Measurements from ENCODE around the gene ENTPD6. TPM values are rescaled to one million over a fixed set of nuclear protein-coding genes. Genes with fewer than 3 reads are reported as not detected.

Gene ENTPD6
- total RNA-seq, 1 experiment from 2014 or later: 86.6 TPM

- Histone ChIP-seq H3K36me3 (ENCODE audit: control insufficient read depth, insufficient read depth, low read length) (no peaks in the 10 kb centered on the region), H3K4me1 (no peaks in the 10 kb centered on the region), H3K27me3 (replicated peaks; ENCODE audit: control insufficient read depth, insufficient read depth, low read length) (no peaks in the 10 kb centered on the region), H3K9me3 (no peaks in the 10 kb centered on the region), H3K4me3 (ENCODE audit: low read depth, low read length) (no peak overlapping the region)
- no peaks in the 10 kb centered on the region for H3K9me3 Mint-ChIP-seq (ENCODE audit: unreplicated experiment)
- POLR2A ChIA-PET: no interaction called here
- H3K4me3 Mint-ChIP-seq (ENCODE audit: unreplicated experiment): no peak overlapping the region
- H3K27ac Mint-ChIP-seq (ENCODE audit: unreplicated experiment): no peak overlapping the region
- peaks cover 15% of the 10 kb centered on the region for H3K36me3 Mint-ChIP-seq (ENCODE audit: insufficient read depth, unreplicated experiment)
- peaks cover 5% of the 10 kb centered on the region for H3K4me1 Mint-ChIP-seq (ENCODE audit: low read depth, unreplicated experiment)
- CTCF ChIA-PET: no interaction called here
- H3K27me3 Mint-ChIP-seq (ENCODE audit: insufficient read depth, unreplicated experiment): no peaks in the 10 kb centered on the region
- no peak for DNase-seq
- no TSS peak for BruUV-seq (replicated peaks)
- intact Hi-C loops (cut with micrococcal nuclease; ENCODE audit: unreplicated experiment): no loop called here
- TF ChIP-seq, protein P1, sequence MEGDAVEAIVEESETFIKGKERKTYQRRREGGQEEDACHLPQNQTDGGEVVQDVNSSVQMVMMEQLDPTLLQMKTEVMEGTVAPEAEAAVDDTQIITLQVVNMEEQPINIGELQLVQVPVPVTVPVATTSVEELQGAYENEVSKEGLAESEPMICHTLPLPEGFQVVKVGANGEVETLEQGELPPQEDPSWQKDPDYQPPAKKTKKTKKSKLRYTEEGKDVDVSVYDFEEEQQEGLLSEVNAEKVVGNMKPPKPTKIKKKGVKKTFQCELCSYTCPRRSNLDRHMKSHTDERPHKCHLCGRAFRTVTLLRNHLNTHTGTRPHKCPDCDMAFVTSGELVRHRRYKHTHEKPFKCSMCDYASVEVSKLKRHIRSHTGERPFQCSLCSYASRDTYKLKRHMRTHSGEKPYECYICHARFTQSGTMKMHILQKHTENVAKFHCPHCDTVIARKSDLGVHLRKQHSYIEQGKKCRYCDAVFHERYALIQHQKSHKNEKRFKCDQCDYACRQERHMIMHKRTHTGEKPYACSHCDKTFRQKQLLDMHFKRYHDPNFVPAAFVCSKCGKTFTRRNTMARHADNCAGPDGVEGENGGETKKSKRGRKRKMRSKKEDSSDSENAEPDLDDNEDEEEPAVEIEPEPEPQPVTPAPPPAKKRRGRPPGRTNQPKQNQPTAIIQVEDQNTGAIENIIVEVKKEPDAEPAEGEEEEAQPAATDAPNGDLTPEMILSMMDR (IDR thresholded peaks at IDR 0.05; ENCODE audit: insufficient read depth in 1 of 2, low read depth in 1 of 2, low read length in 1 of 2, severe bottlenecking in 1 of 2, unreplicated experiment in 1 of 2): no peak
These were observed 11.0 kb downstream of the ENTPD6 start for GRCh38 chr20:25206548-25206947.

DNA sequence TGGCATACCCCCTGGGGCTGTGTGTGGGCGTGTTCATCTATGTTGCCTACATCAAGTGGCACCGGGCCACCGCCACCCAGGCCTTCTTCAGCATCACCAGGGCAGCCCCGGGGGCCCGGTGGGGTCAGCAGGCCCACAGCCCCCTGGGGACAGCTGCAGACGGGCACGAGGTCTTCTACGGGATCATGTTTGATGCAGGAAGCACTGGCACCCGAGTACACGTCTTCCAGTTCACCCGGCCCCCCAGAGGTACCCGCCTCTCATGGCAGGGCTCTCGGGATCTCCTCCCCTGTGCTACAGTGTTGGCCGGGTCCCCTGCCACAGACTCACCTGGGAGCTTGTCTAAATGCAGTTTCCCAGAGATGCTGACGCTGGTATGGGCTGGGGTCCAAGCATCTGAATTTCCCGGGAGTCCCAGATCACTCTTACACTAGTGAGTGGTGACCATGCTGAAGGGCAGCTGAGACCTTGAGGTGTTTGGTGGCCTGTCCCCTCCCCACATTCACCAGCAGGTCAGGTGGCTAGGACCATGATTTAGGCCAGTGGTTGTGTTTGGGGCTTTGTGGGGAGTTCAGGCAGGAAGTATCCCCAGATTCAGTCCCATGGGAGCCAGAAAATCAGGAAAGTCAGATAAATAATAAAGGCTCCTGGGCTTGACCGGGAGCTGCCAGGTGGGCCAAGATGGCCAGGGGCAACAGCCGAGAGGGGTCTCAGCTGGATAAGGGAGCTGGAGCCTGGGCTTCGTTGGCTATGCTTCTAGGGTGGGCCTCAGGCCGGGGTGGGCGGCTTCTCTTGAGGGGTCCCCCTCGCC is 11.8 kb downstream of the ENTPD6 start:
- BruUV-seq (replicated peaks): no TSS peak
- CTCF ChIA-PET: no interaction called here
- H3K27ac Mint-ChIP-seq (ENCODE audit: unreplicated experiment): no peak overlapping the region

DNA sequence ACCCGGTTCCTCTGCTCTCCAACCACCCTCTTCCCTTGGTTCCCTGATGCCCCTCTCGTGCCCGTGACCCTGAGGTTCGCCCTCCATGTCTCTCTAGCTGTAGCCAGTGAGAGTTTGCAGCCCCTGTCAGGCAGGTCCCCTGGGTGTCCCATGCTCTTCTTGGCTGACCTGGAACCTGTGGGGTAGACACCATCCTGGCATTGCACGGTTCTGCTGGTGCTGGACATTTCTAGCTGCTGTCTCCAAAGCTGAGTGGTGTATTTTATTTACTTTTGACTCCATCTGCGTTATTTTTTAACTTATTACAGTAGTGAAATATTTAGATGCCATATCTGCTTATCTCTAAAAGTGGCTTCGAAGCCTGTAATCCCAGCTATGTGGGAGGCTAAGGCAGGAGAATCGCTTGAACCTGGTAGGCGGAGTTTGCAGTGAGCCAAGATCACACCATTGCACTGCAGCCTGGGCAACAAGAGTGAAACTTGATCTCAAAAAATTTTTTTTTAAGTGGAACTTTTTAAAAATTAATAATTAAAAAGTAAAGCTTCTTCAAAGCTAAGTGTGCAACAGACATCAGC is 12.5 kb downstream of the ENTPD6 start:
- ChIA-PET CTCF (no interaction called here), POLR2A (no interaction called here)
- no peak overlapping the region for H3K27ac Mint-ChIP-seq (ENCODE audit: unreplicated experiment)
- Histone ChIP-seq H3K9me3 (no peaks in the 10 kb centered on the region), H3K4me3 (ENCODE audit: low read depth, low read length) (no peak overlapping the region), H3K27me3 (replicated peaks; ENCODE audit: control insufficient read depth, insufficient read depth, low read length) (no peaks in the 10 kb centered on the region), H3K36me3 (ENCODE audit: control insufficient read depth, insufficient read depth, low read length) (no peaks in the 10 kb centered on the region; the same call in 1 of the 2 replicates), H3K4me1 (no peaks in the 10 kb centered on the region)
- peaks cover 22% of the 10 kb centered on the region for H3K36me3 Mint-ChIP-seq (ENCODE audit: insufficient read depth, unreplicated experiment)
- DNase-seq: no peak
- intact Hi-C loops (cut with micrococcal nuclease; ENCODE audit: unreplicated experiment): no loop called here
- no peak overlapping the region for H3K4me3 Mint-ChIP-seq (ENCODE audit: unreplicated experiment)
- BruUV-seq (replicated peaks): no TSS peak
- no peaks in the 10 kb centered on the region for H3K27me3 Mint-ChIP-seq (ENCODE audit: insufficient read depth, unreplicated experiment)
- peaks cover 5% of the 10 kb centered on the region for H3K4me1 Mint-ChIP-seq (ENCODE audit: low read depth, unreplicated experiment)
- H3K9me3 Mint-ChIP-seq (ENCODE audit: unreplicated experiment): no peaks in the 10 kb centered on the region
- TF ChIP-seq, protein P1 (IDR thresholded peaks at IDR 0.05; ENCODE audit: insufficient read depth in 1 of 2, low read depth in 1 of 2, low read length in 1 of 2, severe bottlenecking in 1 of 2, unreplicated experiment in 1 of 2): no peak

More for the DNA sequence above, 11.8 kb downstream of the ENTPD6 start:
- no peaks in the 10 kb centered on the region for H3K27me3 Mint-ChIP-seq (ENCODE audit: insufficient read depth, unreplicated experiment)
- Histone ChIP-seq H3K9me3 (no peaks in the 10 kb centered on the region), H3K4me3 (ENCODE audit: low read depth, low read length) (no peak overlapping the region), H3K27me3 (replicated peaks; ENCODE audit: control insufficient read depth, insufficient read depth, low read length) (no peaks in the 10 kb centered on the region), H3K4me1 (no peaks in the 10 kb centered on the region), H3K36me3 (ENCODE audit: control insufficient read depth, insufficient read depth, low read length) (no peaks in the 10 kb centered on the region; the same call in 1 of the 2 replicates)
- TF ChIP-seq, protein P1 (IDR thresholded peaks at IDR 0.05; ENCODE audit: insufficient read depth in 1 of 2, low read depth in 1 of 2, low read length in 1 of 2, severe bottlenecking in 1 of 2, unreplicated experiment in 1 of 2): no peak
- H3K36me3 Mint-ChIP-seq (ENCODE audit: insufficient read depth, unreplicated experiment): peaks cover 22% of the 10 kb centered on the region
- DNase-seq: no peak
- H3K9me3 Mint-ChIP-seq (ENCODE audit: unreplicated experiment): no peaks in the 10 kb centered on the region
- no peak overlapping the region for H3K4me3 Mint-ChIP-seq (ENCODE audit: unreplicated experiment)
- peaks cover 5% of the 10 kb centered on the region for H3K4me1 Mint-ChIP-seq (ENCODE audit: low read depth, unreplicated experiment)
- POLR2A ChIA-PET: no interaction called here
- intact Hi-C loops (cut with micrococcal nuclease; ENCODE audit: unreplicated experiment): no loop called here

Data from Caco-2 (cell line).